K562 (cell line): Measurements from ENCODE around the gene WDR54. TPM values are rescaled to one million over a fixed set of nuclear protein-coding genes. Genes with fewer than 3 reads are reported as not detected.

Experiments used
- C11orf30 ChIP-seq: fragments of 450-650 bp; IDR thresholded peaks from 2 replicates; pipeline ENCODE4 v1.6.1; 2016; ENCODE audit warnings: low read depth, mild to moderate bottlenecking
- KAT2B ChIP-seq: IDR thresholded peaks from one replicate; pipeline ENCODE4 v1.6.1; 2012; ENCODE audit warnings: low read depth, mild to moderate bottlenecking, control low read depth, inconsistent platforms, low read length, moderate library complexity
- KLF6 ChIP-seq: fragments of 250-450 bp; sonication (Bioruptor Pico); IDR thresholded peaks from 2 replicates; pipeline ENCODE4 v1.4.0; 2020; ENCODE audit warnings: mild to moderate bottlenecking, moderate library complexity, borderline replicate concordance
- NR3C1 ChIP-seq: sonication (generic); formaldehyde crosslinking; IDR thresholded peaks from 2 replicates; pipeline ENCODE4 v1.8.1; 2022; ENCODE audit warnings: missing genetic modification reagents
- PTBP1 ChIP-seq: fragments of 200-400 bp; formaldehyde crosslinking; IDR thresholded peaks from 2 replicates; pipeline ENCODE4 v1.6.1; 2017; ENCODE audit warnings: low read depth, low read length
- SIN3A ChIP-seq, 2 experiments: fragments of 150-350 bp in 1 of 2; IDR thresholded peaks; 2 replicates each; pipeline ENCODE4 v1.6.1; 2011 to 2016; ENCODE audit warnings: borderline replicate concordance in 2 of 2, low read depth in 2 of 2, low read length in 2 of 2, mild to moderate bottlenecking in 2 of 2, moderate library complexity in 2 of 2; ENCODE audit not compliant: control insufficient read depth in 1 of 2
- TARDBP ChIP-seq: fragments of 450-650 bp; IDR thresholded peaks from 2 replicates; pipeline ENCODE4 v1.6.1; 2016
- YBX1 ChIP-seq: fragments of 450-650 bp; IDR thresholded peaks from 2 replicates; pipeline ENCODE4 v1.7.1; 2016; ENCODE audit warnings: mild to moderate bottlenecking
- ZBED1 ChIP-seq: IDR thresholded peaks from 2 replicates; pipeline ENCODE4 v1.6.1; 2014
- ZBTB26 ChIP-seq: fragments of 450-650 bp; formaldehyde crosslinking; IDR thresholded peaks from 2 replicates; pipeline ENCODE4 v1.4.0; 2022; ENCODE audit warnings: missing genetic modification characterization
- ZFP36 ChIP-seq: fragments of 150-350 bp; IDR thresholded peaks from 2 replicates; pipeline ENCODE4 v1.6.1; 2018; ENCODE audit warnings: low read length, low read depth; ENCODE audit not compliant: partially characterized antibody
- ZKSCAN8 ChIP-seq: fragments of 200-800 bp; sonication (Bioruptor generic); IDR thresholded peaks from 2 replicates; pipeline ENCODE4 v1.6.1; 2016; ENCODE audit warnings: missing genetic modification characterization, missing compliant biosample characterization
- ZNF3 ChIP-seq: fragments of 250-450 bp; sonication (Bioruptor Pico); IDR thresholded peaks from 2 replicates; pipeline ENCODE4 v1.5.0; 2021; ENCODE audit warnings: mild to moderate bottlenecking, moderate library complexity
- ZNF655 ChIP-seq: fragments of 250-450 bp; sonication (Bioruptor Pico); IDR thresholded peaks from 2 replicates; pipeline ENCODE4 v1.5.0; 2021
- polyA plus RNA-seq, 8 experiments: library from polyadenylated mRNA; depleted of rRNA in 4 of 8; stranded (reverse) in 5 of 8; unstranded in 3 of 8; fragments of >200 nt; fragmentation: Nextera tagmentation in 2 of 8; fragmentation: Illumina TruSeq in 1 of 8; extraction: Ambion mirVana in 2 of 8; extraction: Trizol in 1 of 8; gene quantifications; 2 replicates each; pipeline versions ENCODE4 v1.2.1 to v1.2.3, GENCODE V29; 2011 to 2014; ENCODE audit warnings: inconsistent platforms in 1 of 8, missing spikeins in 1 of 8
- total RNA-seq, 7 experiments: library from RNA; depleted of rRNA in 6 of 7; stranded (reverse); fragments of >200 nt in 6 of 7; fragmentation: Illumina TruSeq in 2 of 7; extraction: Trizol in 2 of 7; gene quantifications; 2 replicates each; pipeline versions ENCODE4 v1.2.1 to v1.2.3, GENCODE V29; 2011 to 2021; ENCODE audit warnings: low replicate concordance in 1 of 7
- TF ChIP-seq, protein P1 (sequence below): IDR thresholded peaks from 2 replicates; pipeline ENCODE4 v1.6.1; 2011; ENCODE audit not compliant: insufficient read length; ENCODE audit errors: extremely low read depth
- TF ChIP-seq, protein P2 (sequence below), 3 experiments: fragments of 200-800 bp in 1 of 3; fragments of 250-450 bp in 1 of 3; fragments of 450-650 bp in 1 of 3; sonication (Bioruptor Pico) in 1 of 3; sonication (Bioruptor generic) in 1 of 3; formaldehyde crosslinking in 1 of 3; IDR thresholded peaks; 2 replicates each; pipeline versions ENCODE4 v1.6.1 to v1.8.0; 2016 to 2022; ENCODE audit warnings: mild to moderate bottlenecking in 2 of 3, missing genetic modification characterization in 2 of 3, missing compliant biosample characterization in 1 of 3, moderate library complexity in 1 of 3
- TF ChIP-seq, protein P3 (sequence below): fragments of 450-650 bp; IDR thresholded peaks from 2 replicates; pipeline ENCODE4 v1.6.1; 2014; ENCODE audit warnings: low read depth, mild to moderate bottlenecking, moderate library complexity, borderline replicate concordance

Gene WDR54
- total and polyA plus RNA-seq, 9 of the 15 experiments (the other 6 are each of a cell fraction or from before 2014, with no cell fraction given): 5.2 to 15.2 (median 7.4) TPM

- TF ChIP-seq, protein P1, sequence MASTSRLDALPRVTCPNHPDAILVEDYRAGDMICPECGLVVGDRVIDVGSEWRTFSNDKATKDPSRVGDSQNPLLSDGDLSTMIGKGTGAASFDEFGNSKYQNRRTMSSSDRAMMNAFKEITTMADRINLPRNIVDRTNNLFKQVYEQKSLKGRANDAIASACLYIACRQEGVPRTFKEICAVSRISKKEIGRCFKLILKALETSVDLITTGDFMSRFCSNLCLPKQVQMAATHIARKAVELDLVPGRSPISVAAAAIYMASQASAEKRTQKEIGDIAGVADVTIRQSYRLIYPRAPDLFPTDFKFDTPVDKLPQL: no peak
- no peak for TF ChIP-seq ZNF655 (CRISPR knock-in tag)
- TF ChIP-seq KAT2B: no peak
- TF ChIP-seq, protein P2, sequence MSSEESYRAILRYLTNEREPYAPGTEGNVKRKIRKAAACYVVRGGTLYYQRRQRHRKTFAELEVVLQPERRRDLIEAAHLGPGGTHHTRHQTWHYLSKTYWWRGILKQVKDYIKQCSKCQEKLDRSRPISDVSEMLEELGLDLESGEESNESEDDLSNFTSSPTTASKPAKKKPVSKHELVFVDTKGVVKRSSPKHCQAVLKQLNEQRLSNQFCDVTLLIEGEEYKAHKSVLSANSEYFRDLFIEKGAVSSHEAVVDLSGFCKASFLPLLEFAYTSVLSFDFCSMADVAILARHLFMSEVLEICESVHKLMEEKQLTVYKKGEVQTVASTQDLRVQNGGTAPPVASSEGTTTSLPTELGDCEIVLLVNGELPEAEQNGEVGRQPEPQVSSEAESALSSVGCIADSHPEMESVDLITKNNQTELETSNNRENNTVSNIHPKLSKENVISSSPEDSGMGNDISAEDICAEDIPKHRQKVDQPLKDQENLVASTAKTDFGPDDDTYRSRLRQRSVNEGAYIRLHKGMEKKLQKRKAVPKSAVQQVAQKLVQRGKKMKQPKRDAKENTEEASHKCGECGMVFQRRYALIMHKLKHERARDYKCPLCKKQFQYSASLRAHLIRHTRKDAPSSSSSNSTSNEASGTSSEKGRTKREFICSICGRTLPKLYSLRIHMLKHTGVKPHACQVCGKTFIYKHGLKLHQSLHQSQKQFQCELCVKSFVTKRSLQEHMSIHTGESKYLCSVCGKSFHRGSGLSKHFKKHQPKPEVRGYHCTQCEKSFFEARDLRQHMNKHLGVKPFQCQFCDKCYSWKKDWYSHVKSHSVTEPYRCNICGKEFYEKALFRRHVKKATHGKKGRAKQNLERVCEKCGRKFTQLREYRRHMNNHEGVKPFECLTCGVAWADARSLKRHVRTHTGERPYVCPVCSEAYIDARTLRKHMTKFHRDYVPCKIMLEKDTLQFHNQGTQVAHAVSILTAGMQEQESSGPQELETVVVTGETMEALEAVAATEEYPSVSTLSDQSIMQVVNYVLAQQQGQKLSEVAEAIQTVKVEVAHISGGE (CRISPR knock-in tag; IDR thresholded peaks at IDR 0.05): peak; percentile 97 to 100 (median 99)
- no peak for TF ChIP-seq ZNF3 (CRISPR knock-in tag)
- TF ChIP-seq ZKSCAN8: no peak; the same call in 1 of the 2 replicates
- TF ChIP-seq, protein P3, sequence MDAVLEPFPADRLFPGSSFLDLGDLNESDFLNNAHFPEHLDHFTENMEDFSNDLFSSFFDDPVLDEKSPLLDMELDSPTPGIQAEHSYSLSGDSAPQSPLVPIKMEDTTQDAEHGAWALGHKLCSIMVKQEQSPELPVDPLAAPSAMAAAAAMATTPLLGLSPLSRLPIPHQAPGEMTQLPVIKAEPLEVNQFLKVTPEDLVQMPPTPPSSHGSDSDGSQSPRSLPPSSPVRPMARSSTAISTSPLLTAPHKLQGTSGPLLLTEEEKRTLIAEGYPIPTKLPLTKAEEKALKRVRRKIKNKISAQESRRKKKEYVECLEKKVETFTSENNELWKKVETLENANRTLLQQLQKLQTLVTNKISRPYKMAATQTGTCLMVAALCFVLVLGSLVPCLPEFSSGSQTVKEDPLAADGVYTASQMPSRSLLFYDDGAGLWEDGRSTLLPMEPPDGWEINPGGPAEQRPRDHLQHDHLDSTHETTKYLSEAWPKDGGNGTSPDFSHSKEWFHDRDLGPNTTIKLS: peak; percentile 74; the same call in 1 of the 2 replicates
- peak; percentile 98 for TF ChIP-seq SIN3A (IDR thresholded peaks at IDR 0.05; ENCODE audit: borderline replicate concordance in 2 of 2, control insufficient read depth in 1 of 2, low read depth in 2 of 2, low read length in 2 of 2)
- no peak for TF ChIP-seq NR3C1
- peak; percentile 93 for TF ChIP-seq C11orf30
- no peak for TF ChIP-seq ZBED1
- peak; percentile 17; the same call in 1 of the 2 replicates for TF ChIP-seq KLF6
- TF ChIP-seq ZFP36: peak; percentile 6
- TF ChIP-seq YBX1: no peak
- TF ChIP-seq PTBP1: no peak
- TF ChIP-seq TARDBP: peak; percentile 86
- no peak for TF ChIP-seq ZBTB26
Observed at GRCh38 chr2:74454654-74455511, 33.4 kb downstream of the WDR54 start, which contains the start of gene INO80B (continued).
